SK-N-SH treated with all-trans-retinoic acid at 6 μM for 48 hours (cell line): ENCODE measurements around the gene RNF207.

ENCODE experiments used
- ATAC-seq: fragments of 200-7000 bp; cut with Tn5 transposase; 3 replicates; pipeline ENCODE4 v1.9.1; 2020; ENCODE audit warnings: mild to moderate bottlenecking, moderate library complexity
- ARNTL ChIP-seq: fragments of 450-650 bp; formaldehyde crosslinking; IDR thresholded peaks from 2 replicates; pipeline ENCODE4 v1.5.0; 2020; ENCODE audit warnings: low read depth, mild to moderate bottlenecking, moderate library complexity, borderline replicate concordance
- BACH2 ChIP-seq: fragments of 250-450 bp; sonication (Bioruptor Pico); IDR thresholded peaks from 2 replicates; pipeline ENCODE4 v1.9.0; 2021; ENCODE audit warnings: mild to moderate bottlenecking, borderline replicate concordance
- CSDC2 ChIP-seq: fragments of 250-450 bp; sonication (Bioruptor Pico); IDR thresholded peaks from 2 replicates; pipeline ENCODE4 v1.5.0; 2020; ENCODE audit warnings: mild to moderate bottlenecking, moderate library complexity
- ESRRG ChIP-seq: fragments of 250-450 bp; sonication (Bioruptor Pico); IDR thresholded peaks from 2 replicates; pipeline ENCODE4 v1.6.1; 2021; ENCODE audit warnings: mild to moderate bottlenecking
- GLIS3 ChIP-seq: fragments of 250-450 bp; sonication (Bioruptor Pico); IDR thresholded peaks from 2 replicates; pipeline ENCODE4 v1.5.0; 2020; ENCODE audit warnings: mild to moderate bottlenecking, moderate library complexity
- ISL1 ChIP-seq: fragments of 250-450 bp; sonication (Bioruptor Pico); IDR thresholded peaks from 2 replicates; pipeline ENCODE4 v2.1.2; 2022; ENCODE audit warnings: mild to moderate bottlenecking, moderate library complexity
- OSR1 ChIP-seq: fragments of 250-450 bp; sonication (Bioruptor Pico); IDR thresholded peaks from 2 replicates; pipeline ENCODE4 v1.8.0; 2022; ENCODE audit warnings: moderate library complexity, mild to moderate bottlenecking, inconsistent platforms
- PPARA ChIP-seq: fragments of 250-450 bp; sonication (Bioruptor Pico); IDR thresholded peaks from 2 replicates; pipeline ENCODE4 v1.5.0; 2020; ENCODE audit warnings: mild to moderate bottlenecking, borderline replicate concordance
- SNAI2 ChIP-seq: fragments of 250-450 bp; sonication (Bioruptor Pico); IDR thresholded peaks from 2 replicates; pipeline ENCODE4 v1.5.0; 2020; ENCODE audit warnings: mild to moderate bottlenecking, moderate library complexity
- TOX ChIP-seq: fragments of 250-450 bp; sonication (Bioruptor Pico); IDR thresholded peaks from 2 replicates; pipeline ENCODE4 v1.8.0; 2021; ENCODE audit warnings: mild to moderate bottlenecking, moderate library complexity, borderline replicate concordance
- ZC3H10 ChIP-seq: fragments of 250-450 bp; sonication (Bioruptor Pico); IDR thresholded peaks from 2 replicates; pipeline ENCODE4 v1.5.1; 2021; ENCODE audit warnings: mild to moderate bottlenecking, moderate library complexity
- ZFP3 ChIP-seq: fragments of 250-450 bp; sonication (Bioruptor Pico); IDR thresholded peaks from 2 replicates; pipeline ENCODE4 v1.5.0; 2020; ENCODE audit warnings: mild to moderate bottlenecking, moderate library complexity
- ZFP30 ChIP-seq: fragments of 450-650 bp; formaldehyde crosslinking; IDR thresholded peaks from 2 replicates; pipeline ENCODE4 v1.5.0; 2022; ENCODE audit warnings: mild to moderate bottlenecking, moderate library complexity
- ZNF565 ChIP-seq: fragments of 450-650 bp; formaldehyde crosslinking; conservative IDR thresholded peaks from 2 replicates; pipeline ENCODE4 v1.5.0; 2020; ENCODE audit warnings: low read depth, mild to moderate bottlenecking, moderate library complexity
- ZNF70 ChIP-seq: fragments of 450-650 bp; formaldehyde crosslinking; IDR thresholded peaks from 2 replicates; pipeline ENCODE4 v1.5.0; 2020; ENCODE audit warnings: mild to moderate bottlenecking, moderate library complexity
- ZNF8 ChIP-seq: fragments of 450-650 bp; formaldehyde crosslinking; IDR thresholded peaks from 2 replicates; pipeline ENCODE4 v1.5.0; 2020; ENCODE audit warnings: mild to moderate bottlenecking, moderate library complexity
- TF ChIP-seq, protein P1 (sequence below): fragments of 250-450 bp; sonication (Bioruptor Pico); IDR thresholded peaks from 2 replicates; pipeline ENCODE4 v1.8.0; 2021; ENCODE audit warnings: low read depth, mild to moderate bottlenecking, moderate library complexity, borderline replicate concordance
- TF ChIP-seq, protein P2 (sequence below): fragments of 250-450 bp; sonication (Bioruptor Pico); IDR thresholded peaks from 2 replicates; pipeline ENCODE4 v1.5.1; 2020; ENCODE audit warnings: low read depth, mild to moderate bottlenecking, moderate library complexity
- TF ChIP-seq, protein P3 (sequence below): fragments of 250-450 bp; sonication (Bioruptor Pico); IDR thresholded peaks from 2 replicates; pipeline ENCODE4 v1.5.1; 2021; ENCODE audit warnings: mild to moderate bottlenecking, moderate library complexity
- TF ChIP-seq, protein P4 (sequence below): fragments of 250-450 bp; sonication (Bioruptor Pico); IDR thresholded peaks from 2 replicates; pipeline ENCODE4 v1.8.0; 2020; ENCODE audit warnings: mild to moderate bottlenecking, moderate library complexity, borderline replicate concordance
- TF ChIP-seq, protein P5 (sequence below): fragments of 250-450 bp; sonication (Bioruptor Pico); IDR thresholded peaks from 2 replicates; pipeline ENCODE4 v1.5.0; 2020; ENCODE audit warnings: mild to moderate bottlenecking, moderate library complexity

The RNF207 gene

DNA sequence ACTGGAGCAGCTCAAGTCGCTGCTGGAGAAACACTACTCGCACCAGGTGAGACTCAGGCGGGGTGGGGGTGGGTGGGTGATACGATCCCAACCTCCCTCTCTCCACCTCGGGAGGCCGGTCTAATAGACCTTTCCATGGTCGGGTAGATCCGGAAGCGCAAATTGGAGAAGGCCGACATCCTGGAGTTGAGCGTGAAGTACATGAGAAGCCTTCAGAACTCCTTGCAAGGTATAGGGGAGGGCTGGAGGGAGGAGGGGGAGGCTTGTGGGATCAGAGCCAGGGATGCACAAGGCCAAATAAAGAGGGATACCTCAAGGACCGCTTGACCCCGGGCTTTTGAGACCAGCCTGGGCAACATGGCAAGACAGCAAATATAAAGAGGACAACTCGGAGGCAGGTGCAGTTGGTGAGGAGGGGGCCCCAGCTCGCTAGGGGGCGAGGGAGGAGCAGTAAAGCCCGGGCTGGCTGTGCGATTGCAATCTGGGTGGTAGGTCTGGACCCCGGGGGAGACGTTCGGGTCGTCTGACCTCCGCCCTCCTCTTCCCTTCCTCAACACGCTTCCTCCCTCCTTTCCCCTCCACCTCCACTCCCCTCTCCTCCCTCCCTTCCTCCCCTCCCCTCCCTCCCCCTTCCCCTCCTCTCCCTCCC, 38.6 kb downstream of the RNF207 start:
- no peak for ATAC-seq
- TF ChIP-seq, protein P1, sequence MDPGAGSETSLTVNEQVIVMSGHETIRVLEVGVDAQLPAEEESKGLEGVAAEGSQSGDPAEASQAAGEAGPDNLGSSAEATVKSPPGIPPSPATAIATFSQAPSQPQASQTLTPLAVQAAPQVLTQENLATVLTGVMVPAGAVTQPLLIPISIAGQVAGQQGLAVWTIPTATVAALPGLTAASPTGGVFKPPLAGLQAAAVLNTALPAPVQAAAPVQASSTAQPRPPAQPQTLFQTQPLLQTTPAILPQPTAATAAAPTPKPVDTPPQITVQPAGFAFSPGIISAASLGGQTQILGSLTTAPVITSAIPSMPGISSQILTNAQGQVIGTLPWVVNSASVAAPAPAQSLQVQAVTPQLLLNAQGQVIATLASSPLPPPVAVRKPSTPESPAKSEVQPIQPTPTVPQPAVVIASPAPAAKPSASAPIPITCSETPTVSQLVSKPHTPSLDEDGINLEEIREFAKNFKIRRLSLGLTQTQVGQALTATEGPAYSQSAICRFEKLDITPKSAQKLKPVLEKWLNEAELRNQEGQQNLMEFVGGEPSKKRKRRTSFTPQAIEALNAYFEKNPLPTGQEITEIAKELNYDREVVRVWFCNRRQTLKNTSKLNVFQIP, result no peak
- TF ChIP-seq, protein P2, sequence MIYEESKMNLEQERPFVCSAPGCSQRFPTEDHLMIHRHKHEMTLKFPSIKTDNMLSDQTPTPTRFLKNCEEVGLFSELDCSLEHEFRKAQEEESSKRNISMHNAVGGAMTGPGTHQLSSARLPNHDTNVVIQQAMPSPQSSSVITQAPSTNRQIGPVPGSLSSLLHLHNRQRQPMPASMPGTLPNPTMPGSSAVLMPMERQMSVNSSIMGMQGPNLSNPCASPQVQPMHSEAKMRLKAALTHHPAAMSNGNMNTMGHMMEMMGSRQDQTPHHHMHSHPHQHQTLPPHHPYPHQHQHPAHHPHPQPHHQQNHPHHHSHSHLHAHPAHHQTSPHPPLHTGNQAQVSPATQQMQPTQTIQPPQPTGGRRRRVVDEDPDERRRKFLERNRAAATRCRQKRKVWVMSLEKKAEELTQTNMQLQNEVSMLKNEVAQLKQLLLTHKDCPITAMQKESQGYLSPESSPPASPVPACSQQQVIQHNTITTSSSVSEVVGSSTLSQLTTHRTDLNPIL (CRISPR knock-in tag), result no peak
- TF ChIP-seq, protein P3, sequence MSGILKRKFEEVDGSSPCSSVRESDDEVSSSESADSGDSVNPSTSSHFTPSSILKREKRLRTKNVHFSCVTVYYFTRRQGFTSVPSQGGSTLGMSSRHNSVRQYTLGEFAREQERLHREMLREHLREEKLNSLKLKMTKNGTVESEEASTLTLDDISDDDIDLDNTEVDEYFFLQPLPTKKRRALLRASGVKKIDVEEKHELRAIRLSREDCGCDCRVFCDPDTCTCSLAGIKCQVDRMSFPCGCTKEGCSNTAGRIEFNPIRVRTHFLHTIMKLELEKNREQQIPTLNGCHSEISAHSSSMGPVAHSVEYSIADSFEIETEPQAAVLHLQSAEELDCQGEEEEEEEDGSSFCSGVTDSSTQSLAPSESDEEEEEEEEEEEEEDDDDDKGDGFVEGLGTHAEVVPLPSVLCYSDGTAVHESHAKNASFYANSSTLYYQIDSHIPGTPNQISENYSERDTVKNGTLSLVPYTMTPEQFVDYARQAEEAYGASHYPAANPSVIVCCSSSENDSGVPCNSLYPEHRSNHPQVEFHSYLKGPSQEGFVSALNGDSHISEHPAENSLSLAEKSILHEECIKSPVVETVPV (CRISPR knock-in tag), result no peak
- no peak for TF ChIP-seq SNAI2 (CRISPR knock-in tag)
- TF ChIP-seq ZNF565 (CRISPR knock-in tag), result no peak
- TF ChIP-seq TOX, result no peak
- TF ChIP-seq ZFP3 (CRISPR knock-in tag), result no peak
- TF ChIP-seq ISL1 (CRISPR knock-in tag), result no peak
- no peak for TF ChIP-seq ESRRG (CRISPR knock-in tag)
- no peak for TF ChIP-seq ZC3H10 (CRISPR knock-in tag)
- TF ChIP-seq, protein P4, sequence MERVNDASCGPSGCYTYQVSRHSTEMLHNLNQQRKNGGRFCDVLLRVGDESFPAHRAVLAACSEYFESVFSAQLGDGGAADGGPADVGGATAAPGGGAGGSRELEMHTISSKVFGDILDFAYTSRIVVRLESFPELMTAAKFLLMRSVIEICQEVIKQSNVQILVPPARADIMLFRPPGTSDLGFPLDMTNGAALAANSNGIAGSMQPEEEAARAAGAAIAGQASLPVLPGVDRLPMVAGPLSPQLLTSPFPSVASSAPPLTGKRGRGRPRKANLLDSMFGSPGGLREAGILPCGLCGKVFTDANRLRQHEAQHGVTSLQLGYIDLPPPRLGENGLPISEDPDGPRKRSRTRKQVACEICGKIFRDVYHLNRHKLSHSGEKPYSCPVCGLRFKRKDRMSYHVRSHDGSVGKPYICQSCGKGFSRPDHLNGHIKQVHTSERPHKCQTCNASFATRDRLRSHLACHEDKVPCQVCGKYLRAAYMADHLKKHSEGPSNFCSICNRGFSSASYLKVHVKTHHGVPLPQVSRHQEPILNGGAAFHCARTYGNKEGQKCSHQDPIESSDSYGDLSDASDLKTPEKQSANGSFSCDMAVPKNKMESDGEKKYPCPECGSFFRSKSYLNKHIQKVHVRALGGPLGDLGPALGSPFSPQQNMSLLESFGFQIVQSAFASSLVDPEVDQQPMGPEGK (CRISPR knock-in tag), result no peak
- TF ChIP-seq OSR1 (CRISPR knock-in tag), result no peak
- no peak for TF ChIP-seq CSDC2 (CRISPR knock-in tag)
- TF ChIP-seq ZFP30, result no peak
- TF ChIP-seq ARNTL (CRISPR knock-in tag), result no peak
- TF ChIP-seq GLIS3 (CRISPR knock-in tag), result no peak
- no peak for TF ChIP-seq ZNF70
- TF ChIP-seq BACH2 (CRISPR knock-in tag), result no peak
- TF ChIP-seq ZNF8 (CRISPR knock-in tag), result no peak
- TF ChIP-seq, protein P5, sequence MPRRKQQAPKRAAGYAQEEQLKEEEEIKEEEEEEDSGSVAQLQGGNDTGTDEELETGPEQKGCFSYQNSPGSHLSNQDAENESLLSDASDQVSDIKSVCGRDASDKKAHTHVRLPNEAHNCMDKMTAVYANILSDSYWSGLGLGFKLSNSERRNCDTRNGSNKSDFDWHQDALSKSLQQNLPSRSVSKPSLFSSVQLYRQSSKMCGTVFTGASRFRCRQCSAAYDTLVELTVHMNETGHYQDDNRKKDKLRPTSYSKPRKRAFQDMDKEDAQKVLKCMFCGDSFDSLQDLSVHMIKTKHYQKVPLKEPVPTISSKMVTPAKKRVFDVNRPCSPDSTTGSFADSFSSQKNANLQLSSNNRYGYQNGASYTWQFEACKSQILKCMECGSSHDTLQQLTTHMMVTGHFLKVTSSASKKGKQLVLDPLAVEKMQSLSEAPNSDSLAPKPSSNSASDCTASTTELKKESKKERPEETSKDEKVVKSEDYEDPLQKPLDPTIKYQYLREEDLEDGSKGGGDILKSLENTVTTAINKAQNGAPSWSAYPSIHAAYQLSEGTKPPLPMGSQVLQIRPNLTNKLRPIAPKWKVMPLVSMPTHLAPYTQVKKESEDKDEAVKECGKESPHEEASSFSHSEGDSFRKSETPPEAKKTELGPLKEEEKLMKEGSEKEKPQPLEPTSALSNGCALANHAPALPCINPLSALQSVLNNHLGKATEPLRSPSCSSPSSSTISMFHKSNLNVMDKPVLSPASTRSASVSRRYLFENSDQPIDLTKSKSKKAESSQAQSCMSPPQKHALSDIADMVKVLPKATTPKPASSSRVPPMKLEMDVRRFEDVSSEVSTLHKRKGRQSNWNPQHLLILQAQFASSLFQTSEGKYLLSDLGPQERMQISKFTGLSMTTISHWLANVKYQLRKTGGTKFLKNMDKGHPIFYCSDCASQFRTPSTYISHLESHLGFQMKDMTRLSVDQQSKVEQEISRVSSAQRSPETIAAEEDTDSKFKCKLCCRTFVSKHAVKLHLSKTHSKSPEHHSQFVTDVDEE, result no peak

DNA sequence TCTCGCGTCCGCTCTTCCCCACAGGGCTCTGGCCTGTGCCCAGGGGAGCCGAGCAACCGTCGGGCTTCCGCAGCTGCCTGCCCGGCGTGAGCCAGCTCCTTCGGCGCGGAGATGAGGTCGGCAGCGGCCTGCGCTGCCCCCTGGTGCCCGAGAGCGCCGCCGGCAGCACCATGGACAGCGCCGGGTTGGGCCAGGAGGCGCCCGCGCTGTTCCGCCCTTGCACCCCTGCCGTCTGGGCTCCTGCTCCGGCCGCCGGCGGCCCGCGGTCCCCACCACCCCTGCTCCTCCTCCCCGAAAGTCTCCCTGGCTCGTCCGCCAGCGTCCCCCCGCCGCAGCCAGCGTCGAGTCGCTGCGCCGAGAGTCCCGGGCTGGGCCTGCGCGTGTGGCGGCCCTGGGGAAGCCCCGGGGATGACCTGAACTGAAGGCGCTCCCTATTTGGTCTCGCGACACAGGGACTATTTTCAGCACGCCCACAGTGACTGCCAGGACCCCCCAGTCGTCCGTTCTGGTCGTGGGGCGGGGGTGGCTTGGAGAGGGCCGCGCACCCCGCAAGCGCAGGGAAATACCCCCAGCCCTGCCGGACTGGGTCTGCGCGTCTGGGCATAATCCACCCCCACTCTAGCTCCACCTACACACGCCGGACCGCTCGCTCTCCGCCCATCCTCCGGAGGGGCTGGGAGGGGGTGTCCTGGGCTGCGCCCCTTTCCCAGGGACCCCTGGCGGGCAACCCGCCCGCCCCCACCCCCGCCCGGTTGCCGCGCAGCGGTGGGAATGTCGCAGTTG, 39.4 kb downstream of the RNF207 start:
- ATAC-seq, result peak; percentile 87
- TF ChIP-seq ZNF565 (CRISPR knock-in tag) (0 out of 2 replicates have a peak, but pooled peaks have one; percentile 60), ZNF70 (no peak), ISL1 (CRISPR knock-in tag) (no peak), ARNTL (CRISPR knock-in tag) (no peak), ZFP30 (no peak), TOX (no peak), ZFP3 (CRISPR knock-in tag) (peak; percentile 77; the same call in 1 of the 2 replicates), ZNF8 (CRISPR knock-in tag) (no peak), OSR1 (CRISPR knock-in tag) (no peak), BACH2 (CRISPR knock-in tag) (no peak), PPARA (CRISPR knock-in tag) (0 out of 2 replicates have a peak, but pooled peaks have one; percentile 33), SNAI2 (CRISPR knock-in tag) (peak; percentile 69; the same call in 1 of the 2 replicates), ZC3H10 (CRISPR knock-in tag) (0 out of 2 replicates have a peak, but pooled peaks have one; percentile 30)
- TF ChIP-seq, protein P5, result no peak
- TF ChIP-seq, protein P2 (CRISPR knock-in tag), result no peak
- TF ChIP-seq, protein P3 (CRISPR knock-in tag), result no peak
